HG02943 (cell line): ENCODE data around the gene FAM131C.

Source experiments
- ATAC-seq: cut with Tn5 transposase; IDR thresholded peaks from one replicate; pipeline ENCODE4 v1.9.1; 2021; ENCODE audit warnings: mild to moderate bottlenecking, low read depth, moderate library complexity; ENCODE audit not compliant: unreplicated experiment

The FAM131C gene

GRCh38 chr1:16077406-16078245 is 4.2 kb upstream of the FAM131C start:
- no peak for ATAC-seq

DNA sequence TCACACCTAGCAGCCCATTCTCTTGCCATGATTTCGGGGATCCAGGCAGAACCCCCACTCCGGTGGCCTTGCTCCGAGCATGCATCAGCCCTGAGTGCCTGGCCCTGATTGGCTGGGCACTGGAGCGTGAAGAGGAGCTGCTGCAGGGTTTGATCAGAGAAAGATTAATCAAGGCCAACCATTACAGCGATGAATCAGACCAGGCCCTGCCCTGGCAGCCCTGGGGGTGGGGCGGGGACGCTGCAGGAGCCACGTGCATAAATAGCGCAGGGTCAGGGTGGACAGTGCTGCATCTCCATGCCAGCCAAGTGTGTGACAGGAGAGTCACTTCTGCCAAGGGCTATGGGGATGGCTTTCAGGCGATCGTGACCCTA is 3.4 kb upstream of the FAM131C start:
- ATAC-seq, result no peak

- no peak for ATAC-seq
Measured at GRCh38 chr1:16076031-16076864, 2.8 kb upstream of the FAM131C start.

GRCh38 chr1:16075337-16076030 is 2.0 kb upstream of the FAM131C start:
- no peak for ATAC-seq

- no peak for ATAC-seq
Measured at GRCh38 chr1:16074217-16074616, 766 bp upstream of the FAM131C start.

DNA sequence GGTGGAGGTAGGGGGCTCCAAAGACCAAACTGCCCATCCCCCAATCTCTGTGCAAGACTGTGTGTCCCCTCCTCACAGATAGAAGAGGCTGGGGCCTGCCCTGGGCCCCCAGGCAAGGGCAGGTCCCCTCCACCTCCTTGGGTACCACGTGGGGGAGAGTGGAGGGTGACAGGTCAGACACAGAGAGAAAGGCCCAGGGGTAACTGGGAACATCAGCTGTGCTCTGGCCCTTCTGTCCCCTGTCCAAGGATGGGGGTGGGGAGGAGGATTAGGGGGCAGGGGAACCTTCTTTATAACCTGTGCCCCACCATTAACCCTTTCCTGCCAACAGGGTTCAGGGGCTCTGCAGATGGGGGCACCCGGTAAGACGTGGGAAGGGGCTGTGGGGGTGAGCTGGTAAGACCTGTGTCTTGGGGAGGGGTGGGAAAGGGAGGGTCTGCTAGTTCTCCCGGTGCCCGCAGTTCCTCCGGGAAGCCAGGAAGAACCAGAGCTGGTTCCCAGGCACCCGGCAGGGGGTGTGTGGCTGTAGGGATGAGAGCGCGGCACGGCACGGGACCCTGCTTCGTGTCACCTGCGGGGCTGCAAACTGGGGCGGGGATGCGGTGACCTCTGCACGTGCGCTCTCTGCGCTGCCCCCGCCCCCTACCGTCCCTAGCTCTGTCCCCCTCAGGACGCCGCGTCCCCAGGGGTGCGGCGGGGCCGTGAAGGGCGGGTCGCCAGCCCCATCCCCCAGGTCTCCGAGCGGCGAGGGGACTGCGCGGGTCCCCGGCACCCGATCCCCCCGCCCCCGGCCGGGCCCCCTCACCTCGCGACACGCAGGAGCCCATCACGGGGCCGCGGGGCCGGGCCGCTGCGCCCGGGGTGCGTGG is 601 bp downstream of the FAM131C start:
- no peak for ATAC-seq

DNA sequence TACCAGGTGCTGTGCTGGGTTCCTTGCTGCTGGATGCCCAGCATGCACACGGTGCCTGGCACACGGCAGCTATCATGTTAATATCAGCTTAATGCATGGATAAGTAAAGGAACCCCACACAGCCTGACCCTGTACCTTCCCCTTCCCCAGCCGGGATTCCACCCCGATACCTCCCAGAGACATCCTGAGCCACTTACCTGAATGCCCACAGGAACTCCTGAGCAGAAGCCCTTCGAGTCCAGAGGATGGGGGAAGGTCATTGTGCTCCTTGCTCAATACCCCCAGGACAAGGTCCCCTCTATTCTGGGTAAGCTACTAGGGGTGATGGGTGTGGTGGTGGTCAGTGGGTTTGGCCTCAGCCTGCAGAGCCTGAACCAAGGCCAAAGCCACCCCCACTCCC is 1.4 kb downstream of the FAM131C start:
- ATAC-seq, result no peak

DNA sequence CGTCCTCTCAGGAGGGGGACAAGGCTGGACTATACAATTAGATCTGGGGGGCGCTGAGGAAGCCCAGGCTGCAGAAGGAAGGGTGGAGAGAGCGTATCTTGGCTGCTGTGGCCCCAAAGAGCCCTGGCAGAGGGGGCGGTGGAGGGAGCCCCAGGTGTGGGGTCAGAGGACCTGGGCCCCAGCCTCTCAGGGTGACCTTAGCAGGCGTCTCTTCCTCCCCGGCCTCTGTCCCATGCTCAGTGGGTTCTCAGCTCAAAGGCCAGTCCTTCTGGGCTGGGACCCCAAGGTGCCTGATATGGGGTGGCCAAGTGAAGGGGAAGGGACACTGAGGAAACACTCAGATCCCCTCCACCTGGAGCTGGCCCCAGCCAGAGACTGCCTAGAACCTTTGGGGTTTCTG is 1.8 kb downstream of the FAM131C start:
- no peak for ATAC-seq

DNA sequence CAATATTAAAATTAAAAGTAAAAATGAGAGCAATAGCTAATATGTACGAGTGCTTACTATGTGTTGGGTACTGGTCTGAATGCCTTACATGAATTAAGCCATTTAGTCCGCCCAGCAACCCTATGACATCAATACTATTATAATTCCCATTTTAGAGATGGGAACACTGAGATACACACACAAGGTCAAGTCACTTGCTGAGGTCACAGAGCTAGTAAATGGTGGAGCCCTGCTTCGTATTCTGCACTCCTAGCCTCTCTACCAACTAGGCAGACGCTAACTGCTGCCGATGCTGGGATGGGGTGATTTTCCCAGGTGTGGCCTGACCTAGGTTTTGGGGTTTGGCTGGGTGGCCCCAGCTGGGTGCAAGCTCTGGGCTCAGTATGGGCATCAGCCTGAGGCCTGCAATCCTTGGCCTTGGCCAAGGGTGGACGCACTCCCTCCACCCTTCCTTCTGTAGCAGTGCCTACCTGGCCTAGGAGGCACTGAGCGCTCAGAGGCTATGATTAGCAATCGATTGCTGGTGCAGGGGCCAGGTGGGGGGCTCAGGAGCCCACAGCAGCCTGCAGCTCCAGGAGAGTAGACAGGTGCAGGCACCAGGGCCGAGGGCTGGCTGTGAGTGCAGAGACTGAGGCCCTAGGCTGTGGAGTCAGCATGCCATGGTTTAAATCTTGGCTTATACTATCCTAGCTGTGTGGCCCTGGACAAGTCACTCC is 2.7 kb downstream of the FAM131C start:
- no peak for ATAC-seq

DNA sequence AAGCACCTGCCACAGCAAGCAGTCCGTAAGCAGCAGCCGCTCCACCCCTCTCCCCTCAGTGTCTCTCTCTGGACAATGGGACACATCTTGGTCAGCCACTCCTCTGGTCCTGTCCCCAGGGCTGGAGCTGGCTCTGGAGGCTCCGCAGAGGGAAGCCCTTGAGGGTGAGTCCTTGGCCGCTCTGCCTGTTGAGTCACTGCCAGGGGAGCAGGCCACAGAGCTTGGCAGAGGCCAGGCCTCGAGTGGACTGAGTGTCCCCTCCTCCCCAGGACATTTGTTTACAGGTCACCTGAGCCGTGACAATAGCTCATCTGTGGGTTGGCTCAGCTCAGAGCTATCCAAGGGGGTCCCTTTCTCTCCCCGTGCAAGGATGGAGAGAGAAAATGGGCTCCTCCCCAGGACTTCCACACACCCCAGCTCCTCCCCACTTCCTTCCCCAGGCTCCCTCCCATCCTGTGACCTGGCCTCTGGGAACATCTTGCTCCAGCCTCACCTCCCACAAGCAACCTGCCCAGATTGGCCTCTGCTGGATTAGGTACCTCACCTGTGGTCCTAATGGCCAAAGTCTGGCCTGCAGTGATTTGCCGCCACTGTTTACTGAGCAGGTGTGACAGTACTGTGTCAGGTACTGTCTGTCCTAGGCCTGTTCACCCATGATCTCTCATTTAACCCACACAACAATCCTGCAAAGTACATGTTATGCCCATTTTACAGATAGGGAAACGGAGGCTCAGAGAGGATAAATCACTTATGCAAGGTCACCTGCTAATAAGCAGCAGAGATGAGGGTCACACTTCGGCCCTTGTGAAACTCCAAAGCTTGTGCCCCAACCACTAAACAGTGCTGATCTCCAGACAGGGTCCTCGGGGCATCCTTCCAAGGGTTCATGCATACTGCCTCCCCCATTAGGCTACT is 4.8 kb downstream of the FAM131C start:
- no peak for ATAC-seq

- no peak for ATAC-seq
Measured at GRCh38 chr1:16067933-16068332, 5.5 kb downstream of the FAM131C start.

- no peak for ATAC-seq
Measured at GRCh38 chr1:16067127-16067768, 6.2 kb downstream of the FAM131C start.

- no peak for ATAC-seq
Measured at GRCh38 chr1:16066245-16066644, 7.2 kb downstream of the FAM131C start.

- ATAC-seq, result no peak
Measured at GRCh38 chr1:16065269-16065576, 8.2 kb downstream of the FAM131C start.

DNA sequence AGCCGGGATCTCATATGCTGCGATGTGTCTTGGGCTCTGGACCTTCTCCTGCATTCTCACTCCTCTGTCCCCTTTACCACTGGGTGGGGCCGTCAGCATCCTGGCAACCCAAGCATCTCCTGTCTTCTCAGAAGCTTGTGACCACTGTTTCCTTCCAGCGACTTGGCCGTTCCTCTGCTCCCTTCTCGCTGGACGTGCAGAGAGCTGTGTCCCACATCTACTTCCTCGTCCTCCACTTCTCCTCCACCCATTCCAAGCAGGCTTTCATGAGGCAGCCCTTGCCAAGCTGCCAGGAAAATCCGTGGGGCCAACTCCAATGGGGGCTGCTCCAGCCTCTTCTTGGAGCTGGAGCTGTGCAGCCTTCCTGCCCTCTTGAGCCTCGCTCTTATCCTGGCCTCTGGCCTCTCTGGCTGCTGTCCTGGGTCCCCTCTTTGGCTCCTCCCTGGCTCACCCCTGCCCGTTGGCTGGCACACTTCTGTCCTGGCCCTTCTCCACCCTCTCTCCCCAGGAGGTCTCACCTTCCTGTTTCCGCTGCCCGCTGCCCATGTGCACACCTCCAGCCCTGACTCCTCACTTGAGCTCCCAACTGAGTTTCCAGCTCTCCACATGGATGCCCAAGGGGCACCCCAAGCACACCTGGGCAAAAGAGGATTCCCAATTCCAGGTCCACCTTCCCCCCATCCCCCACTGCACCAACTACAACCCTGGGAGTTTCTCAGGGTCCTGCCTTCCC is 8.7 kb downstream of the FAM131C start:
- no peak for ATAC-seq

- no peak for ATAC-seq
Measured at GRCh38 chr1:16063921-16064320, 9.5 kb downstream of the FAM131C start.

- no peak for ATAC-seq
Measured at GRCh38 chr1:16063226-16063829, 10.1 kb downstream of the FAM131C start.
